HepG2 (cell line): ENCODE results near the gene TEDC1. TPM values are rescaled to one million over a fixed set of nuclear protein-coding genes. Genes with fewer than 3 reads are reported as not detected.

Experiments used
- FOXO1 ChIP-seq: sonication (generic); formaldehyde crosslinking; IDR thresholded peaks from 2 replicates; pipeline ENCODE4 v1.4.0; 2020; ENCODE audit warnings: missing genetic modification reagents
- HMG20B ChIP-seq: conservative IDR thresholded peaks from 2 replicates; pipeline ENCODE4 v1.6.1; 2016; ENCODE audit warnings: missing genetic modification reagents, missing compliant biosample characterization
- NAIF1 ChIP-seq: sonication (generic); formaldehyde crosslinking; IDR thresholded peaks from 2 replicates; pipeline ENCODE4 v1.5.0; 2020; ENCODE audit warnings: mild to moderate bottlenecking, missing genetic modification reagents, borderline replicate concordance
- NONO ChIP-seq, 2 experiments: fragments of 450-650 bp in 1 of 2; sonication (generic) in 1 of 2; formaldehyde crosslinking in 1 of 2; IDR thresholded peaks in 1 of 2; conservative IDR thresholded peaks in 1 of 2; 2 replicates each; pipeline versions ENCODE4 v1.6.1 to v1.8.0; 2017 to 2022; ENCODE audit warnings: mild to moderate bottlenecking in 1 of 2, missing genetic modification reagents in 1 of 2, moderate library complexity in 1 of 2
- SIX4 ChIP-seq: sonication (generic); formaldehyde crosslinking; IDR thresholded peaks from 2 replicates; pipeline ENCODE4 v1.4.0; 2020; ENCODE audit warnings: missing genetic modification reagents
- STAT5B ChIP-seq: sonication (generic); formaldehyde crosslinking; IDR thresholded peaks from 2 replicates; pipeline ENCODE4 v1.4.0; 2020; ENCODE audit warnings: missing genetic modification reagents
- TBP ChIP-seq: sonication (generic); formaldehyde crosslinking; IDR thresholded peaks from 2 replicates; pipeline ENCODE4 v1.5.0; 2020; ENCODE audit warnings: missing genetic modification reagents
- TGIF2 ChIP-seq: IDR thresholded peaks from 2 replicates; pipeline ENCODE4 v1.6.1; 2016; ENCODE audit warnings: control low read depth, missing compliant biosample characterization
- ZBTB21 ChIP-seq: sonication (generic); formaldehyde crosslinking; IDR thresholded peaks from 2 replicates; pipeline ENCODE4 v1.4.0; 2020; ENCODE audit warnings: missing genetic modification reagents
- ZBTB4 ChIP-seq: sonication (generic); formaldehyde crosslinking; IDR thresholded peaks from 2 replicates; pipeline ENCODE4 v1.4.0; 2020; ENCODE audit warnings: missing genetic modification reagents, mild to moderate bottlenecking, borderline replicate concordance
- ZFAT ChIP-seq: sonication (generic); formaldehyde crosslinking; conservative IDR thresholded peaks from 2 replicates; pipeline ENCODE4 v1.8.1; 2023; ENCODE audit warnings: missing genetic modification reagents, inconsistent platforms
- ZFP36L2 ChIP-seq: sonication (generic); formaldehyde crosslinking; IDR thresholded peaks from 2 replicates; pipeline ENCODE4 v1.4.0; 2020; ENCODE audit warnings: missing genetic modification reagents
- ZKSCAN8 ChIP-seq: IDR thresholded peaks from 2 replicates; pipeline ENCODE4 v1.6.1; 2016; ENCODE audit warnings: borderline replicate concordance, missing genetic modification reagents, missing compliant biosample characterization
- ZMYM4 ChIP-seq: sonication (generic); formaldehyde crosslinking; IDR thresholded peaks from 2 replicates; pipeline ENCODE4 v1.8.1; 2023; ENCODE audit warnings: mild to moderate bottlenecking, missing genetic modification reagents
- ZNF17 ChIP-seq: sonication (generic); formaldehyde crosslinking; IDR thresholded peaks from 2 replicates; pipeline ENCODE4 v1.5.0; 2020; ENCODE audit warnings: mild to moderate bottlenecking, missing genetic modification reagents
- ZNF263 ChIP-seq: sonication (generic); formaldehyde crosslinking; IDR thresholded peaks from 2 replicates; pipeline ENCODE4 v1.4.0; 2020; ENCODE audit warnings: missing genetic modification reagents
- ZNF589 ChIP-seq: sonication (generic); formaldehyde crosslinking; conservative IDR thresholded peaks from 2 replicates; pipeline ENCODE4 v1.8.0; 2022; ENCODE audit warnings: mild to moderate bottlenecking, moderate library complexity, missing genetic modification reagents
- polyA plus RNA-seq, 8 experiments: library from polyadenylated mRNA; depleted of rRNA in 3 of 8; stranded (reverse) in 7 of 8; unstranded in 1 of 8; fragments of >200 nt; fragmentation: Illumina TruSeq in 4 of 8; extraction: Trizol in 4 of 8; gene quantifications; 2 replicates each; pipeline versions ENCODE4 v1.2.1 to v1.2.3, GENCODE V29; 2011 to 2016; ENCODE audit warnings: low read depth in 4 of 8, missing spikeins in 1 of 8, mixed read lengths in 1 of 8; ENCODE audit not compliant: insufficient read depth in 1 of 8
- total RNA-seq, 5 experiments: library from RNA; depleted of rRNA; stranded (reverse); fragments of >200 nt; fragmentation: Illumina TruSeq; extraction: Trizol; gene quantifications; 2 replicates each; pipeline ENCODE4 v1.2.3, GENCODE V29; 2016; ENCODE audit warnings: low read depth in 1 of 5
- TF ChIP-seq, protein P1 (sequence below): sonication (generic); formaldehyde crosslinking; IDR thresholded peaks from 2 replicates; pipeline ENCODE4 v1.4.0; 2020; ENCODE audit warnings: missing genetic modification reagents, borderline replicate concordance
- TF ChIP-seq, protein P2 (sequence below): sonication (generic); formaldehyde crosslinking; IDR thresholded peaks from 2 replicates; pipeline ENCODE4 v1.5.0; 2020; ENCODE audit warnings: mild to moderate bottlenecking, missing genetic modification reagents

Gene TEDC1
- total and polyA plus RNA-seq, 2 of the 13 experiments (the other 11 are each of a cell fraction or from before 2014, with no cell fraction given) = 5.7 to 27.4 TPM

DNA sequence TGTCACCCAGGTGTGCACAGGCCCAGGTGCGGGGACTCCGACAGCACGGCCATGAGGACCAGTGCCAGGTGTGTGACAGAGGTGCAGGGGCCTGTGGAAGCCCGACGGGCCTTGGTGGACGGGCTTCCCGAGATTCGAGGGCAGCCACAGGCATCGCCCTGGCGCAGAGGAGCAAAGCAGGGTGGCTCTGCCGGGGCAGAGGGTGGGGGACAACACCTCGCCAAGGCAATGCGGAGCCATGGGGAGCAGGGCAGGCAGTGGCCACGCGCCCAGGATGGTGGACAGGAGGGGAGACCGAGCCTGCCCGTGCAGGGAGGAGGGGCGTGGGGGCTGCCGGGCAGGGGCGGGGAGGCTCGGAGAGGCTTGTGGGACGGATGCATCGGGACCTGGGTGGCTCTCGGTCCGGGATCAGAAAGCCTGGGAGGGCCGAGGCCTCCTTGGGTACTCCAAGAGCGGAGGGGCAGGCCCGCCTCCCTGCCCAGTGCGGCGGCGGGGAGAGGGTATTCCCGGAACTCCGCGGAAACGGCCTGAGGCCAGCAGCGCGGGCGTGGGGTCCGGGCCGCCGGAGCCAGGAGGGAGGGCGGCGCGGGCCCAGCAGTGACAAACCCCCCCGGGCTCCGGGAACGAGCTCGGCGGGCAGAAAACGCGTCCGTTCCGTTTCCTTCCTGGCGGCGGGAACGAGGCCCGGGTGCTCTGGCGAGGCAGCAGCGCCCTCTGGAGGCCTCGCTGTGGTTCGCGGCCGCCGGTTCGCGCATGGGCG lies 37.0 kb downstream of the TEDC1 start (continued):
- TF ChIP-seq, protein P1, sequence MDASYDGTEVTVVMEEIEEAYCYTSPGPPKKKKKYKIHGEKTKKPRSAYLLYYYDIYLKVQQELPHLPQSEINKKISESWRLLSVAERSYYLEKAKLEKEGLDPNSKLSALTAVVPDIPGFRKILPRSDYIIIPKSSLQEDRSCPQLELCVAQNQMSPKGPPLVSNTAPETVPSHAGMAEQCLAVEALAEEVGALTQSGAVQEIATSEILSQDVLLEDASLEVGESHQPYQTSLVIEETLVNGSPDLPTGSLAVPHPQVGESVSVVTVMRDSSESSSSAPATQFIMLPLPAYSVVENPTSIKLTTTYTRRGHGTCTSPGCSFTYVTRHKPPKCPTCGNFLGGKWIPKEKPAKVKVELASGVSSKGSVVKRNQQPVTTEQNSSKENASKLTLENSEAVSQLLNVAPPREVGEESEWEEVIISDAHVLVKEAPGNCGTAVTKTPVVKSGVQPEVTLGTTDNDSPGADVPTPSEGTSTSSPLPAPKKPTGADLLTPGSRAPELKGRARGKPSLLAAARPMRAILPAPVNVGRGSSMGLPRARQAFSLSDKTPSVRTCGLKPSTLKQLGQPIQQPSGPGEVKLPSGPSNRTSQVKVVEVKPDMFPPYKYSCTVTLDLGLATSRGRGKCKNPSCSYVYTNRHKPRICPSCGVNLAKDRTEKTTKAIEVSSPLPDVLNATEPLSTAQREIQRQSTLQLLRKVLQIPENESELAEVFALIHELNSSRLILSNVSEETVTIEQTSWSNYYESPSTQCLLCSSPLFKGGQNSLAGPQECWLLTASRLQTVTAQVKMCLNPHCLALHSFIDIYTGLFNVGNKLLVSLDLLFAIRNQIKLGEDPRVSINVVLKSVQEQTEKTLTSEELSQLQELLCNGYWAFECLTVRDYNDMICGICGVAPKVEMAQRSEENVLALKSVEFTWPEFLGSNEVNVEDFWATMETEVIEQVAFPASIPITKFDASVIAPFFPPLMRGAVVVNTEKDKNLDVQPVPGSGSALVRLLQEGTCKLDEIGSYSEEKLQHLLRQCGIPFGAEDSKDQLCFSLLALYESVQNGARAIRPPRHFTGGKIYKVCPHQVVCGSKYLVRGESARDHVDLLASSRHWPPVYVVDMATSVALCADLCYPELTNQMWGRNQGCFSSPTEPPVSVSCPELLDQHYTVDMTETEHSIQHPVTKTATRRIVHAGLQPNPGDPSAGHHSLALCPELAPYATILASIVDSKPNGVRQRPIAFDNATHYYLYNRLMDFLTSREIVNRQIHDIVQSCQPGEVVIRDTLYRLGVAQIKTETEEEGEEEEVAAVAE (CRISPR knock-in tag) = no peak
- TF ChIP-seq ZFAT (CRISPR knock-in tag) = no peak
- TF ChIP-seq, protein P2, sequence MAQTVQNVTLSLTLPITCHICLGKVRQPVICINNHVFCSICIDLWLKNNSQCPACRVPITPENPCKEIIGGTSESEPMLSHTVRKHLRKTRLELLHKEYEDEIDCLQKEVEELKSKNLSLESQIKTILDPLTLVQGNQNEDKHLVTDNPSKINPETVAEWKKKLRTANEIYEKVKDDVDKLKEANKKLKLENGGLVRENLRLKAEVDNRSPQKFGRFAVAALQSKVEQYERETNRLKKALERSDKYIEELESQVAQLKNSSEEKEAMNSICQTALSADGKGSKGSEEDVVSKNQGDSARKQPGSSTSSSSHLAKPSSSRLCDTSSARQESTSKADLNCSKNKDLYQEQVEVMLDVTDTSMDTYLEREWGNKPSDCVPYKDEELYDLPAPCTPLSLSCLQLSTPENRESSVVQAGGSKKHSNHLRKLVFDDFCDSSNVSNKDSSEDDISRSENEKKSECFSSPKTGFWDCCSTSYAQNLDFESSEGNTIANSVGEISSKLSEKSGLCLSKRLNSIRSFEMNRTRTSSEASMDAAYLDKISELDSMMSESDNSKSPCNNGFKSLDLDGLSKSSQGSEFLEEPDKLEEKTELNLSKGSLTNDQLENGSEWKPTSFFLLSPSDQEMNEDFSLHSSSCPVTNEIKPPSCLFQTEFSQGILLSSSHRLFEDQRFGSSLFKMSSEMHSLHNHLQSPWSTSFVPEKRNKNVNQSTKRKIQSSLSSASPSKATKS (CRISPR knock-in tag) = no peak
- 0 out of 2 replicates have a peak, but pooled peaks have one; percentile 31 for TF ChIP-seq TGIF2 (CRISPR knock-in tag)
- TF ChIP-seq ZKSCAN8 (CRISPR knock-in tag) = peak; percentile 63; the same call in 1 of the 2 replicates
- TF ChIP-seq FOXO1 = peak; percentile 31; the same call in 1 of the 2 replicates
- TF ChIP-seq SIX4 (CRISPR knock-in tag) = 0 out of 2 replicates have a peak, but pooled peaks have one; percentile 12
- TF ChIP-seq NONO (IDR thresholded peaks at IDR 0.05) = no peak
- TF ChIP-seq NONO (CRISPR knock-in tag; conservative IDR thresholded peaks at IDR 0.05) = peak; percentile 79
- no peak for TF ChIP-seq ZMYM4 (CRISPR knock-in tag)
- TF ChIP-seq HMG20B (CRISPR knock-in tag) = no peak
- no peak; the same call in 1 of the 2 replicates for TF ChIP-seq ZNF263 (CRISPR knock-in tag)
- TF ChIP-seq ZBTB21 (CRISPR knock-in tag) = no peak
- no peak for TF ChIP-seq ZFP36L2 (CRISPR knock-in tag)
- no peak for TF ChIP-seq ZNF17 (CRISPR knock-in tag)
- no peak for TF ChIP-seq ZBTB4 (CRISPR knock-in tag)
- no peak for TF ChIP-seq TBP (CRISPR knock-in tag)
- no peak for TF ChIP-seq STAT5B (CRISPR knock-in tag)
- TF ChIP-seq NAIF1 = no peak
- 0 out of 2 replicates have a peak, but pooled peaks have one; percentile 26 for TF ChIP-seq ZNF589 (CRISPR knock-in tag)
